OCI-LY7 (cell line): ENCODE results near the gene APPBP2. TPM values are rescaled to one million over a fixed set of nuclear protein-coding genes. Genes with fewer than 3 reads are reported as not detected.
"Not testable (repeated sequence)": the region's sequence is repeated elsewhere in the genome, so short reads cannot be mapped to it uniquely, and the experiment has no call there.

Source experiments
- BruUV-seq: library from RNA; stranded (reverse); fragments of 400-500 nt; replicated peaks from 2 replicates; lab custom pipeline; 2021; lab: Mats Ljungman, UMichigan
- CTCF ChIA-PET: fragments of 300-600 bp; sonication (Branson Sonifier 250); formaldehyde crosslinking; loops from one replicate; lab custom pipeline; 2022; ENCODE audit warnings: antibody characterized with exemption; ENCODE audit not compliant: unreplicated experiment; lab: Charles Lee
- POLR2A ChIA-PET: fragments of 300-600 bp; sonication (Branson Sonifier 250); formaldehyde crosslinking; loops from one replicate; lab custom pipeline; 2022; ENCODE audit warnings: antibody characterized with exemption; lab: Charles Lee
- DNase-seq: peaks from one replicate; pipeline ENCODE4 v3.0.0-alpha.2; 2015; ENCODE audit warnings: low spot score
- H2AFZ ChIP-seq: fragments of 200-600 bp; sonication (generic), shearing (Covaris generic); 2 replicates; pipeline ENCODE4 v1.6.1; 2014; ENCODE audit warnings: mild to moderate bottlenecking, antibody characterized with exemption, low read length, moderate library complexity
- H3K27ac ChIP-seq: fragments of 200-600 bp; sonication (generic); 2 replicates; pipeline ENCODE4 v1.5.1; 2014; ENCODE audit warnings: mixed run types, low read depth, mild to moderate bottlenecking, moderate library complexity, low read length, inconsistent platforms; ENCODE audit not compliant: poor library complexity, severe bottlenecking
- H3K36me3 ChIP-seq: fragments of 200-600 bp; sonication (generic); 2 replicates; pipeline ENCODE4 v1.6.1; 2014; ENCODE audit warnings: mild to moderate bottlenecking, antibody characterized with exemption, low read length, moderate library complexity, mixed read lengths; ENCODE audit not compliant: insufficient read depth
- H3K4me1 ChIP-seq: fragments of 200-600 bp; sonication (generic); 2 replicates; pipeline ENCODE4 v1.5.1; 2014; ENCODE audit warnings: mild to moderate bottlenecking, low read length; ENCODE audit not compliant: insufficient read depth, poor library complexity, severe bottlenecking
- H3K4me2 ChIP-seq: fragments of 200-600 bp; sonication (generic); 2 replicates; pipeline ENCODE4 v1.6.1; 2014; ENCODE audit warnings: mild to moderate bottlenecking, low read length
- H3K4me3 ChIP-seq: fragments of 200-600 bp; sonication (generic); 2 replicates; pipeline ENCODE4 v1.5.1; 2014; ENCODE audit warnings: mild to moderate bottlenecking, low read depth, low read length; ENCODE audit not compliant: poor library complexity, severe bottlenecking
- H3K79me2 ChIP-seq: fragments of 200-600 bp; sonication (generic); 2 replicates; pipeline ENCODE4 v1.6.1; 2016; ENCODE audit warnings: low read depth, mild to moderate bottlenecking, low read length, moderate library complexity, mixed read lengths; ENCODE audit not compliant: insufficient read depth
- H3K9me2 ChIP-seq: fragments of 200-600 bp; sonication (generic); 2 replicates; pipeline ENCODE4 v1.6.1; 2016; ENCODE audit warnings: mild to moderate bottlenecking, low read length, mixed read lengths; ENCODE audit not compliant: insufficient read depth
- H3K9me3 ChIP-seq: fragments of 200-600 bp; sonication (generic); 2 replicates; pipeline ENCODE4 v1.6.1; 2014; ENCODE audit warnings: mild to moderate bottlenecking, mixed run types, low read length, mixed read lengths
- H4K20me1 ChIP-seq: fragments of 200-600 bp; sonication (generic); 2 replicates; pipeline ENCODE4 v1.6.1; 2014; ENCODE audit warnings: mild to moderate bottlenecking, antibody characterized with exemption, low read length, moderate library complexity, mixed read lengths; ENCODE audit not compliant: insufficient read depth
- EZH2phosphoT487 ChIP-seq: fragments of 200-600 bp; sonication (generic); IDR thresholded peaks from 2 replicates; pipeline ENCODE4 v1.6.1; 2018; ENCODE audit warnings: low read depth, borderline replicate concordance, mild to moderate bottlenecking, mixed run types, antibody characterized with exemption, low read length, moderate library complexity, mixed read lengths
- intact Hi-C: fragments of 100-400 bp; cut with micrococcal nuclease; formaldehyde crosslinking; loops from one replicate; pipeline ENCODE4 v1.10.0; 2022; ENCODE audit not compliant: unreplicated experiment
- total RNA-seq, 2 experiments: library from RNA; depleted of rRNA in 1 of 2; stranded (reverse); fragments of >200 nt in 1 of 2; shearing (Covaris generic) in 1 of 2; gene quantifications; 2 replicates each; pipeline ENCODE4 v1.2.3, GENCODE V29; 2014 to 2022
- TF ChIP-seq, protein P1 (sequence below): fragments of 200-600 bp; sonication (generic); conservative IDR thresholded peaks from 2 replicates; pipeline ENCODE4 v1.5.1; 2014; ENCODE audit warnings: mild to moderate bottlenecking, antibody characterized with exemption, low read length, moderate library complexity, mixed read lengths

Gene APPBP2
- total RNA-seq, 2 experiments from 2014 or later = 11.8 to 28.1 TPM

DNA sequence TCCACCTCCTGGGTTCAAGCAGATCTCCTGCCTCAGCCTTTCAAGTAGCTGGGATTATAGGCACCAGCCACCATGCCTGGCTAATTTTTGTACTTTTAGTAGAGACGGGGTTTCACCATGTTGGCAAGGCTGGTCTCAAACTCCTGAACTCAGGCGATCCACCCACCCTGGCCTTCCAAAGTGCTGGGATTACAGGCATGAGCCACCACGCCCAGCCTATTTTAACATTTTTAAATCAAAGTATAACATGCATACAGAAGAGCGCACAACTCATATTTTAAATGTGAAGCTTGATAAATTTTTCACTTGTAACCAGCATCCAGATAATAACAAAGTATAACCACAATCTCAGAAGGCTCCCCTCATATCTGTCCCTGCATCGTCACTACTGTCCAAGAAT, 10.8 kb downstream of the APPBP2 start:
- H3K4me3 ChIP-seq, H3K27ac ChIP-seq, H2AFZ ChIP-seq, intact Hi-C loops, DNase-seq, H3K4me2 ChIP-seq, H3K9me3 ChIP-seq, H3K4me1 ChIP-seq, CTCF ChIA-PET, H3K9me2 ChIP-seq, BruUV-seq, H4K20me1 ChIP-seq: not testable (repeated sequence)
- POLR2A ChIA-PET = interaction anchor here (0.5 to 0.7 kb wide), 2 partner anchors 74 to 557 kb away, joined by 3 to 4 read pairs; no protein-coding TSS in a partner anchor
- H3K79me2 ChIP-seq = peaks cover 21% of the 10 kb centered on the region; the same call in 1 of the 2 replicates
- peaks cover 61% of the 10 kb centered on the region for H3K36me3 ChIP-seq

DNA sequence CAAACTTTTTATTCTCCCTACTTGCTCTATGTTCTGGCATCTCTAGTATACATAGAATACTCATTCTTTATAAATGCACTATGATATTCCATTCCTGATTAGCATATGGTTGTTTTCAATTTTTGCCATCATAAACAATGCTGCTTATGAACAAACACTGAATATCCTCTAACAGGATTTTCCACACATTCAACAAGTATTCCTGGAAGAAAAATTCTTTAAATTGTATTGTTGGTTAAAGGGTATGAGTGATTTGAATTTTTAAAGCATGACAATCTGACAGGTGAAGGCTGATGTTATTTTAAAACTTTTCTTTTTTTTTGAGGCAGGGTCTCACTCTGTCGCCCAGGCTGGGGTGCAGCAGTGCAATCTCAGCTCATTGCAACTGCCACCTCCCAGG, 11.5 kb downstream of the APPBP2 start:
- DNase-seq = no peak
- no peaks in the 10 kb centered on the region for H3K9me3 ChIP-seq
- H3K9me2 ChIP-seq = no peaks in the 10 kb centered on the region
- no peak overlapping the region for H3K27ac ChIP-seq
- ChIA-PET CTCF (no interaction called here), POLR2A (no interaction called here)
- H3K79me2 ChIP-seq = peaks cover 22% of the 10 kb centered on the region
- no peak for TF ChIP-seq EZH2phosphoT487
- intact Hi-C loops = no loop called here
- BruUV-seq = no TSS peak
- H4K20me1 ChIP-seq = no peaks in the 10 kb centered on the region
- no peak overlapping the region for H3K4me3 ChIP-seq
- no peak overlapping the region for H3K4me2 ChIP-seq
- no peaks in the 10 kb centered on the region for H3K4me1 ChIP-seq
- peaks cover 59% of the 10 kb centered on the region for H3K36me3 ChIP-seq
- no peak overlapping the region for H2AFZ ChIP-seq

DNA sequence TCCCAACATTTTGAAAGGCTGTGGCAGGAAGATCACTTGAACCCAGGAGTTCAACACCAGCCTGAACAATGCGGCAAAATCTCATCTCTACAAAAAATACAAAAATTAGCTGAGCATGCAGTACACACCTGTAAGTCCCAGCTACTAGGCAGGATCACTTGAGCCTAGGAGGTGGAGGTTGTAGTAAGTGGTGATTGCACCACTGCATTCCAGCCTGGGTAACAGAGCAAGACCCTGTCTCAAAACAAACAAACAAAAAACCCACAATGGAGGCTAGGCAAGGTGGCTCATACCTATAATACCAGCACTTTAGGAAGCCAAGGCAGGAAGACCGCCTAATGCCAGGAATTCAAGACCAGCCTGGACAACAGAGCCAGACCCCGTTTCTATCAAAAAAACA, 12.0 kb downstream of the APPBP2 start:
- BruUV-seq = no TSS peak
- Histone ChIP-seq H3K4me2 (no peak overlapping the region), H2AFZ (no peak overlapping the region), H3K4me3 (no peak overlapping the region), H3K9me2 (no peaks in the 10 kb centered on the region), H3K36me3 (peaks cover 54% of the 10 kb centered on the region), H3K4me1 (no peaks in the 10 kb centered on the region), H3K79me2 (peaks cover 21% of the 10 kb centered on the region), H3K27ac (no peak overlapping the region), H4K20me1 (no peaks in the 10 kb centered on the region), H3K9me3 (no peaks in the 10 kb centered on the region)
- POLR2A ChIA-PET = no interaction called here
- CTCF ChIA-PET = no interaction called here
- intact Hi-C loops = no loop called here
- no peak for DNase-seq
- TF ChIP-seq EZH2phosphoT487 = no peak
- TF ChIP-seq, protein P1, sequence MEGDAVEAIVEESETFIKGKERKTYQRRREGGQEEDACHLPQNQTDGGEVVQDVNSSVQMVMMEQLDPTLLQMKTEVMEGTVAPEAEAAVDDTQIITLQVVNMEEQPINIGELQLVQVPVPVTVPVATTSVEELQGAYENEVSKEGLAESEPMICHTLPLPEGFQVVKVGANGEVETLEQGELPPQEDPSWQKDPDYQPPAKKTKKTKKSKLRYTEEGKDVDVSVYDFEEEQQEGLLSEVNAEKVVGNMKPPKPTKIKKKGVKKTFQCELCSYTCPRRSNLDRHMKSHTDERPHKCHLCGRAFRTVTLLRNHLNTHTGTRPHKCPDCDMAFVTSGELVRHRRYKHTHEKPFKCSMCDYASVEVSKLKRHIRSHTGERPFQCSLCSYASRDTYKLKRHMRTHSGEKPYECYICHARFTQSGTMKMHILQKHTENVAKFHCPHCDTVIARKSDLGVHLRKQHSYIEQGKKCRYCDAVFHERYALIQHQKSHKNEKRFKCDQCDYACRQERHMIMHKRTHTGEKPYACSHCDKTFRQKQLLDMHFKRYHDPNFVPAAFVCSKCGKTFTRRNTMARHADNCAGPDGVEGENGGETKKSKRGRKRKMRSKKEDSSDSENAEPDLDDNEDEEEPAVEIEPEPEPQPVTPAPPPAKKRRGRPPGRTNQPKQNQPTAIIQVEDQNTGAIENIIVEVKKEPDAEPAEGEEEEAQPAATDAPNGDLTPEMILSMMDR = no peak

DNA sequence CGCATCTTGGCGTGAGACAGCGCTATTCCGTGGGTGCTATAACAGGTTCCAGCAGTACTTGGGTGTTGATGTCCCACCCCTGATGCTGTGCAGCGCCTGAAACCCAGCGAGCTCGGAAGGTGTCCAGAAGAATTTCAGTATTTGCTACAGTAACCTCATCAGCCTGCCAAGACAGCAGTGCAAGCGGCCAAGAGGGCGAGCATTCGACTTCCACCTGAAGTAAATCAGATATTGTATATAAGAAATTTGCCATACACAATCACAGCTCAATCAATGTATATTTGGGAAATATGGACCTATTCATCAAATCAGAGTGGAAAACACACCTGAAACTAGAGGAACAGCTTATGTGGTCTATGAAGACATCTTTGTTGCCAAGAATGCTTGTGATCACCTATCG, 13.0 kb downstream of the APPBP2 start:
- POLR2A ChIA-PET = interaction anchor here (1.8 kb wide), 1 partner anchor 11 kb away, joined by 5 read pairs; no protein-coding TSS in a partner anchor
- Histone ChIP-seq H3K9me2 (no peaks in the 10 kb centered on the region), H2AFZ (no peak overlapping the region), H3K27ac (no peak overlapping the region), H3K4me1 (no peaks in the 10 kb centered on the region), H3K9me3 (no peaks in the 10 kb centered on the region), H4K20me1 (no peaks in the 10 kb centered on the region), H3K36me3 (peaks cover 49% of the 10 kb centered on the region), H3K79me2 (peaks cover 21% of the 10 kb centered on the region), H3K4me3 (no peak overlapping the region), H3K4me2 (no peak overlapping the region)
- BruUV-seq = no TSS peak
- no peak for DNase-seq
- CTCF ChIA-PET = no interaction called here
- intact Hi-C loops = no loop called here
- TF ChIP-seq, protein P1 = no peak
- TF ChIP-seq EZH2phosphoT487 = no peak
